Vagina (tissue), 2 donors: Measurements from ENCODE around the gene TTI1. TPM values are rescaled to one million over a fixed set of nuclear protein-coding genes. Genes with fewer than 3 reads are reported as not detected.

Experiments
- DNase-seq, 2 donors: peaks; one replicate each; pipeline ENCODE4 v3.0.0-alpha.2; 2017; ENCODE audit errors: extremely low spot score in 2 of 2
- H3K27ac ChIP-seq: fragments of 200-600 bp; sonication (generic); one replicate; pipeline ENCODE4 v1.5.1; 2019
- H3K27me3 ChIP-seq: fragments of 200-600 bp; sonication (generic); one replicate; pipeline ENCODE4 v1.5.1; 2019
- H3K36me3 ChIP-seq, 2 donors: fragments of 200-600 bp; sonication (generic); one replicate each; pipeline ENCODE4 v1.5.1; 2017 to 2019
- H3K4me1 ChIP-seq: fragments of 200-600 bp; sonication (generic); one replicate; pipeline ENCODE4 v1.5.1; 2019
- H3K4me3 ChIP-seq, 2 donors: fragments of 200-600 bp; sonication (generic); 1 replicate in 1 of 2; 2 replicates in 1 of 2; pipeline ENCODE4 v1.5.1; 2016 to 2019
- H3K9me3 ChIP-seq: fragments of 200-600 bp; sonication (generic); one replicate; pipeline ENCODE4 v1.5.1; 2019
- POLR2A ChIP-seq, 2 donors: fragments of 450-650 bp; IDR thresholded peaks; one replicate each; pipeline ENCODE4 v1.6.1; 2017; ENCODE audit warnings: antibody characterized with exemption in 2 of 2, mild to moderate bottlenecking in 2 of 2, moderate library complexity in 2 of 2
- POLR2AphosphoS5 ChIP-seq, 2 donors: sonication (generic); formaldehyde crosslinking; IDR thresholded peaks; one replicate each; pipeline ENCODE4 v1.9.0; 2017; ENCODE audit warnings: antibody characterized with exemption in 2 of 2, mild to moderate bottlenecking in 2 of 2, low read depth in 1 of 2; ENCODE audit not compliant: insufficient read depth in 1 of 2
- intact Hi-C: fragments of 100-400 bp; cut with DNase I; formaldehyde crosslinking; loops from one replicate; pipeline ENCODE4 v1.15.1; 2023
- total RNA-seq: library from RNA; depleted of rRNA; stranded (reverse); fragments of >200 nt; gene quantifications from one replicate; pipeline ENCODE4 v1.2.3, GENCODE V29; 2016
- TF ChIP-seq, protein P1 (sequence below), 3 experiments: fragments of 450-650 bp in 2 of 3; fragments of 200-600 bp in 1 of 3; sonication (generic) in 1 of 3; IDR thresholded peaks; one replicate each; pipeline ENCODE4 v1.5.1; 2017 to 2019; ENCODE audit warnings: antibody characterized with exemption in 3 of 3, mild to moderate bottlenecking in 2 of 3, moderate library complexity in 2 of 3

Gene TTI1
- total RNA-seq, 1 donor from 2014 or later, result 13.5 TPM

DNA sequence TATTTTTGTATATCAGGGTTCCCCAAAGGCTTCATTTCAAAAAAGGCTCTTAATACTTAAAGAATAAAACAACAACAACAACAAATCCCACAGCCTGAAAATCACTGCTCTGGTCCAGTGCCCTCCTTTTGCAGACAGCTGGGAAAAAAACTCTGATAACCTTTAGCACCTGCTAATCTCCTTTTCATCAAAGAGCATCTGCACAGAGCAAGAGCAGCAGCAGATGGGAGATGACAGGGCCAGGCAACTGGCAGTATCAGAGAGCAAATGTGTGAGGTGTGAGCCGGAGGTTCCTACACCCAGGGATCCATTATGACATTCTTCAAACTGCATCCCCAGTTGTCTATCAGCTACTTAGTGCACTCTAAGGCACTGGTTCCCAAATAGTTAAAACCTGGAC is 25.7 kb downstream of the TTI1 start:
- no peak overlapping the region for H3K27ac ChIP-seq
- H3K9me3 ChIP-seq, result no peaks in the 10 kb centered on the region
- peak in 1 of 2 donors; percentile 13 for DNase-seq
- TF ChIP-seq, protein P1, sequence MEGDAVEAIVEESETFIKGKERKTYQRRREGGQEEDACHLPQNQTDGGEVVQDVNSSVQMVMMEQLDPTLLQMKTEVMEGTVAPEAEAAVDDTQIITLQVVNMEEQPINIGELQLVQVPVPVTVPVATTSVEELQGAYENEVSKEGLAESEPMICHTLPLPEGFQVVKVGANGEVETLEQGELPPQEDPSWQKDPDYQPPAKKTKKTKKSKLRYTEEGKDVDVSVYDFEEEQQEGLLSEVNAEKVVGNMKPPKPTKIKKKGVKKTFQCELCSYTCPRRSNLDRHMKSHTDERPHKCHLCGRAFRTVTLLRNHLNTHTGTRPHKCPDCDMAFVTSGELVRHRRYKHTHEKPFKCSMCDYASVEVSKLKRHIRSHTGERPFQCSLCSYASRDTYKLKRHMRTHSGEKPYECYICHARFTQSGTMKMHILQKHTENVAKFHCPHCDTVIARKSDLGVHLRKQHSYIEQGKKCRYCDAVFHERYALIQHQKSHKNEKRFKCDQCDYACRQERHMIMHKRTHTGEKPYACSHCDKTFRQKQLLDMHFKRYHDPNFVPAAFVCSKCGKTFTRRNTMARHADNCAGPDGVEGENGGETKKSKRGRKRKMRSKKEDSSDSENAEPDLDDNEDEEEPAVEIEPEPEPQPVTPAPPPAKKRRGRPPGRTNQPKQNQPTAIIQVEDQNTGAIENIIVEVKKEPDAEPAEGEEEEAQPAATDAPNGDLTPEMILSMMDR (IDR thresholded peaks at IDR 0.05), result no peak
- no peak for TF ChIP-seq POLR2A (IDR thresholded peaks at IDR 0.05)
- no peak for TF ChIP-seq POLR2AphosphoS5 (IDR thresholded peaks at IDR 0.05; ENCODE audit: insufficient read depth in 1 of 2, low read depth in 1 of 2)
- intact Hi-C loops, result no loop called here
- peaks cover 0 to 25% of the 10 kb centered on the region in 2 donors for H3K36me3 ChIP-seq
- no peaks in the 10 kb centered on the region for H3K27me3 ChIP-seq
- H3K4me1 ChIP-seq, result no peaks in the 10 kb centered on the region
- no peak overlapping the region for H3K4me3 ChIP-seq

DNA sequence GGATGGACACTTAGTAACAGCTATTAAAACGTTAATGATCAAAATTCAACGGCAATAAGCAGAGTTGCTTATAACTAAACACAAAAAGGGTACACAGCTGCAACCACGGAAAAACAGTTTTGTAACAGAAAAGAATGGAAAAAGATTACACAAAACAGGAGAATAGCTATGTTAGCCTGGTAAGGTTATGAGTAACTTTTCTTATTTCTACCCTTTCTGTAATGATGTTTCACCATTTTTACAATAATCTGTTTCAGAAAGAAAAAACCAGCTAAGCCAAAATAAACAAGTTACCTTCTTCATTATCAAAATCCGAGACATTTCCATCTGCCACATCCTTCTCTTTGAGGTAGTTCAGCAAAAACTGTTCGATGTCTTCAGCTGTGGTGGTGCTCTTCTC is 27.4 kb downstream of the TTI1 start:
- no peaks in the 10 kb centered on the region for H3K4me1 ChIP-seq
- DNase-seq, result no peak
- no peaks in the 10 kb centered on the region for H3K27me3 ChIP-seq
- H3K36me3 ChIP-seq, result peaks cover 0 to 26% of the 10 kb centered on the region in 2 donors
- no peaks in the 10 kb centered on the region for H3K9me3 ChIP-seq
- intact Hi-C loops, result no loop called here
- no peak overlapping the region for H3K27ac ChIP-seq
- TF ChIP-seq POLR2AphosphoS5 (IDR thresholded peaks at IDR 0.05; ENCODE audit: insufficient read depth in 1 of 2, low read depth in 1 of 2), result no peak
- H3K4me3 ChIP-seq, result no peak overlapping the region

DNA sequence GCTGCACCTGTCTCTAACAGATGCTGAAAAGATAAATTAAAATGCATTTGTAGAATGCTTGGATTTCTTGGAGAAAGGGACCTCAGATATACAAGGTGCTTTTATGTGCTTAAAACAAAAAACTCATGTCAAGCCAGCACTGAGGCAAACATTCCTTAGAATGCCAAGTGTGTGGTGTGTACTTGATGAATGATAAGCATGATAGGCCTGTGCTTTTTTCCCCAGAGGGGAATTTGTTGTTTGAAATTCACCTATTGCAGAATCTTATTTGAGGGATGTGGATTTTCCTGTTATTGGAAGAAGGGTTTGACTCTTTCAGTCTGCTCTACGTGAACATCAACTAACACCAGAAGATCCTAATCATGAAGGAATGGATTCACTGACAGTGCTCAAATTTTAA is 28.8 kb downstream of the TTI1 start:
- H3K4me1 ChIP-seq, result no peaks in the 10 kb centered on the region
- H3K9me3 ChIP-seq, result no peaks in the 10 kb centered on the region
- TF ChIP-seq POLR2AphosphoS5 (IDR thresholded peaks at IDR 0.05; ENCODE audit: insufficient read depth in 1 of 2, low read depth in 1 of 2) (no peak), POLR2A (IDR thresholded peaks at IDR 0.05) (no peak)
- TF ChIP-seq, protein P1 (IDR thresholded peaks at IDR 0.05), result no peak
- no peak for DNase-seq
- no peak overlapping the region for H3K27ac ChIP-seq
- H3K4me3 ChIP-seq, result no peak overlapping the region
- H3K36me3 ChIP-seq, result peaks cover 0 to 38% of the 10 kb centered on the region in 2 donors
- no peaks in the 10 kb centered on the region for H3K27me3 ChIP-seq
- intact Hi-C loops, result no loop called here

DNA sequence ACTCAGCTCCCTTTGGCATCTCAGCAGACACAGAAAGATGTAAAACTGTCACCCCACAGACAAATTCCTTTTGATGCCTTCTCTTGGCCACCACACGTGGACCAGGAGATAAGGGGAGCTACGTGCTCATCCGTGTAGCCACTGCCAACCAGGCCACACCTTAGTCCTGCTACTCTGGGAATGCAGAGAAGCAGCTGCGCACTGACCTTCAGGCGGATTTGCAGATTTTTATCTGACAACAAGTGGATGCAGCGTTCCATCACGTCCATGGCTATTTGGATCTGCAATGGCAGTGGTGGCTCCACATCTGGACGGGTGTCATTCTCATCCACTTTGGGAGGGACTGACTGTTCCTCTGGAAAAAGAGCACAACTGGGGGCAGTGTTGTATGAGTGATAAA is 30.8 kb downstream of the TTI1 start:
- intact Hi-C loops, result no loop called here
- Histone ChIP-seq H3K27ac (no peak overlapping the region), H3K4me1 (no peaks in the 10 kb centered on the region), H3K9me3 (no peaks in the 10 kb centered on the region), H3K27me3 (no peaks in the 10 kb centered on the region), H3K4me3 (no peak overlapping the region), H3K36me3 (peaks cover 0 to 57% of the 10 kb centered on the region in 2 donors)
- no peak for DNase-seq
- TF ChIP-seq POLR2AphosphoS5 (IDR thresholded peaks at IDR 0.05; ENCODE audit: insufficient read depth in 1 of 2, low read depth in 1 of 2), result no peak
- no peak for TF ChIP-seq POLR2A (IDR thresholded peaks at IDR 0.05)
- TF ChIP-seq, protein P1 (IDR thresholded peaks at IDR 0.05), result no peak

DNA sequence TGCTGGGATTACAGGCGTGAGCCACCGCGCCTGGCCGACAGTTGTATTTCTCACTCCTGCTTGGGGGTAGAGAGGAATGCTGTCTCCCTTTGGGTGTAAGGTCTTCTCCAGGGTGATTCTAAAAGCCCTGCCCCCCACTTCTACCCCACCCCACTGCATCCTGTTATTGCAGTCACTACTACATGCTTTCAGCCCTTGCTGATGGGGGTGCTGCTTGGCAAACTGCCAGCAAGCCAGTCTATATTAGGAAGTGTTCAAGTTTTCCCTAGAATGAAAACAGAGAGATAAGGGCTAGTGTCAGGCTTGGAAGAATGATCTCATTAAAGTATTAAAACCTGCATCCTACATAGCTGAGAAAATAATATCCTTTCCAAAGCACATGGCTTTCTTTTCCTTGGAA is 31.3 kb downstream of the TTI1 start:
- peaks cover 0 to 62% of the 10 kb centered on the region in 2 donors for H3K36me3 ChIP-seq

More for the DNA sequence above, 31.3 kb downstream of the TTI1 start:
- no peaks in the 10 kb centered on the region for H3K27me3 ChIP-seq
- TF ChIP-seq, protein P1 (IDR thresholded peaks at IDR 0.05), result no peak
- TF ChIP-seq POLR2AphosphoS5 (IDR thresholded peaks at IDR 0.05; ENCODE audit: insufficient read depth in 1 of 2, low read depth in 1 of 2), result no peak
- TF ChIP-seq POLR2A (IDR thresholded peaks at IDR 0.05), result no peak
- no peaks in the 10 kb centered on the region for H3K4me1 ChIP-seq
- no peak overlapping the region for H3K27ac ChIP-seq
- H3K4me3 ChIP-seq, result no peak overlapping the region
- intact Hi-C loops, result no loop called here
- no peaks in the 10 kb centered on the region for H3K9me3 ChIP-seq
- no peak for DNase-seq
